ENCODE results near the gene DEGS2. TPM values are rescaled to one million over a fixed set of nuclear protein-coding genes. Genes with fewer than 3 reads are reported as not detected.

DEGS2 gene
- total and polyA plus RNA-seq, 2 donors (not counting 1 experiment from before 2014, with no cell fraction given) = 0.82 to 6.4 TPM

GRCh38 chr14:100142073-100143040 lies 17.1 kb downstream of the DEGS2 start:
- intact Hi-C loops (cut with micrococcal nuclease) = no loop called here
- Histone ChIP-seq H3K36me3 (replicated peaks in 1 of 2; ENCODE audit: control extremely low read depth in 1 of 2, control insufficient read depth in 1 of 2, extremely low read depth in 1 of 2, insufficient read depth in 2 of 2, low read length in 1 of 2) (peaks cover 0 to 69% of the 10 kb centered on the region in 2 experiments), H3K79me2 (ENCODE audit: control insufficient read depth, insufficient read depth, low read length) (peaks cover 7% of the 10 kb centered on the region), H3K9ac (ENCODE audit: low read length) (no peak overlapping the region), H3K9me3 (ENCODE audit: control extremely low read depth in 1 of 3, control insufficient read depth in 2 of 3, insufficient read depth in 1 of 3, low read length in 2 of 3) (peaks cover 0 to 3% (median 0%) of the 10 kb centered on the region in 3 donors), H2AFZ (ENCODE audit: insufficient read depth, low read depth, low read length, poor library complexity, severe bottlenecking) (no peak overlapping the region), H3K4me3 (ENCODE audit: control extremely low read depth in 1 of 5, extremely low read depth in 1 of 5, insufficient read depth in 1 of 5, low read depth in 2 of 5, low read length in 4 of 5) (no peak overlapping the region), H3K27me3 (replicated peaks in 1 of 4; ENCODE audit: control extremely low read depth in 1 of 4, control insufficient read depth in 3 of 4, insufficient read depth in 4 of 4, low read length in 3 of 4) (no peaks in the 10 kb centered on the region), H4K20me1 (ENCODE audit: control insufficient read depth, insufficient read depth, low read length, poor library complexity, severe bottlenecking) (peaks cover 58% of the 10 kb centered on the region), H3K4me1 (ENCODE audit: control insufficient read depth in 2 of 2, insufficient read depth in 2 of 2, low read length in 2 of 2) (peaks cover 12 to 13% of the 10 kb centered on the region in 2 donors), H3K27ac (ENCODE audit: low read length in 2 of 2) (no peak overlapping the region), H3K4me2 (replicated peaks; ENCODE audit: low read depth, low read length, poor library complexity, severe bottlenecking) (no peak overlapping the region)
- no peaks in the 10 kb centered on the region for H3K27me3 Mint-ChIP-seq
- ChIA-PET POLR2A (no interaction called here), CTCF (interaction anchor here (0.6 to 0.9 kb wide), 3 partner anchors 15 to 50 kb away, joined by 3 to 4 read pairs (median 3); no protein-coding TSS in a partner anchor)
- no peak overlapping the region for H3K27ac Mint-ChIP-seq
- no peaks in the 10 kb centered on the region for H3K9me3 Mint-ChIP-seq (ENCODE audit: insufficient read depth)
- ATAC-seq (ENCODE audit: low read depth) (no peak), DNase-seq (no peak)
- 82% methylated on average over 12 of the region's 14 CpGs for WGBS (ENCODE audit: insufficient coverage)
- no peak for TF ChIP-seq EZH2 (IDR thresholded peaks at IDR 0.05; ENCODE audit: borderline replicate concordance, insufficient read depth, low read depth, low read length, poor library complexity, severe bottlenecking)
- TF ChIP-seq CTCF (IDR thresholded peaks at IDR 0.05) = no peak
- peaks cover 18% of the 10 kb centered on the region for H3K4me1 Mint-ChIP-seq
- H3K4me3 Mint-ChIP-seq = no peak overlapping the region

- DNase-seq = no peak
- ATAC-seq (ENCODE audit: low read depth) = no peak
- H4K20me1 ChIP-seq (ENCODE audit: control insufficient read depth, insufficient read depth, low read length, poor library complexity, severe bottlenecking) = peaks cover 70% of the 10 kb centered on the region
- H3K9ac ChIP-seq (ENCODE audit: low read length) = no peak overlapping the region
- no peaks in the 10 kb centered on the region for H3K27me3 Mint-ChIP-seq
- TF ChIP-seq CTCF (IDR thresholded peaks at IDR 0.05) (no peak), EZH2 (IDR thresholded peaks at IDR 0.05; ENCODE audit: borderline replicate concordance, insufficient read depth, low read depth, low read length, poor library complexity, severe bottlenecking) (no peak)
- no peak overlapping the region for H3K4me3 Mint-ChIP-seq
- 96% methylated on average over 7 of the region's 7 CpGs for WGBS (ENCODE audit: insufficient coverage)
- peaks cover 0 to 81% of the 10 kb centered on the region in 2 experiments for H3K36me3 ChIP-seq (replicated peaks in 1 of 2; ENCODE audit: control extremely low read depth in 1 of 2, control insufficient read depth in 1 of 2, extremely low read depth in 1 of 2, insufficient read depth in 2 of 2, low read length in 1 of 2)
- no peak overlapping the region for H3K27ac ChIP-seq (ENCODE audit: low read length in 2 of 2)
- no peaks in the 10 kb centered on the region for H3K9me3 ChIP-seq (ENCODE audit: control extremely low read depth in 1 of 3, control insufficient read depth in 2 of 3, insufficient read depth in 1 of 3, low read length in 2 of 3)
- H3K79me2 ChIP-seq (ENCODE audit: control insufficient read depth, insufficient read depth, low read length) = peaks cover 7% of the 10 kb centered on the region
- ChIA-PET CTCF (interaction anchor here (0.8 kb wide), 1 partner anchor 51 kb away, joined by 4 read pairs; no protein-coding TSS in a partner anchor), POLR2A (no interaction called here)
- H3K27ac Mint-ChIP-seq = no peak overlapping the region
- peaks cover 6% of the 10 kb centered on the region for H3K4me1 Mint-ChIP-seq
- H2AFZ ChIP-seq (ENCODE audit: insufficient read depth, low read depth, low read length, poor library complexity, severe bottlenecking) = no peak overlapping the region
- H3K27me3 ChIP-seq (replicated peaks in 1 of 4; ENCODE audit: control extremely low read depth in 1 of 4, control insufficient read depth in 3 of 4, insufficient read depth in 4 of 4, low read length in 3 of 4) = no peaks in the 10 kb centered on the region
- intact Hi-C loops (cut with micrococcal nuclease) = no loop called here
- H3K4me2 ChIP-seq (replicated peaks; ENCODE audit: low read depth, low read length, poor library complexity, severe bottlenecking) = no peak overlapping the region
- H3K4me1 ChIP-seq (ENCODE audit: control insufficient read depth in 2 of 2, insufficient read depth in 2 of 2, low read length in 2 of 2) = peaks cover 0 to under 1% of the 10 kb centered on the region in 2 donors
- H3K4me3 ChIP-seq (ENCODE audit: control extremely low read depth in 1 of 5, extremely low read depth in 1 of 5, insufficient read depth in 1 of 5, low read depth in 2 of 5, low read length in 4 of 5) = no peak overlapping the region
- H3K9me3 Mint-ChIP-seq (ENCODE audit: insufficient read depth) = no peaks in the 10 kb centered on the region
These were observed 18.3 kb downstream of the DEGS2 start for GRCh38 chr14:100141098-100141497.

All from B cell (primary cell).